Right lobe of liver (tissue), 6 donors: Measurements from ENCODE around the gene SLC13A1. TPM values are rescaled to one million over a fixed set of nuclear protein-coding genes. Genes with fewer than 3 reads are reported as not detected.
"Not testable (repeated sequence)": the region's sequence is repeated elsewhere in the genome, so short reads cannot be mapped to it uniquely, and the experiment has no call there.

ENCODE experiments used
- ATAC-seq, 4 donors: fragments of 200-7000 bp; cut with Tn5 transposase; one replicate each; pipeline ENCODE4 v1.9.1; 2020; ENCODE audit warnings: mild to moderate bottlenecking in 4 of 4, moderate library complexity in 4 of 4
- DNase-seq, 3 donors: peaks; one replicate each; pipeline ENCODE4 v3.0.0-alpha.2; 2020
- H3K27ac ChIP-seq, 3 donors: fragments of 200-600 bp; one replicate each; pipeline ENCODE4 v1.8.0; 2022
- H3K27me3 ChIP-seq, 2 donors: fragments of 200-600 bp; one replicate each; pipeline ENCODE4 v1.8.0; 2022
- H3K36me3 ChIP-seq, 4 donors: fragments of 200-600 bp; sonication (generic) in 1 of 4; one replicate each; pipeline versions ENCODE4 v1.5.1 to v1.8.0; 2017 to 2022; ENCODE audit warnings: control low read depth in 1 of 4
- H3K4me1 ChIP-seq, 4 donors: fragments of 200-600 bp; sonication (generic) in 1 of 4; one replicate each; pipeline versions ENCODE4 v1.5.1 to v1.8.0; 2017 to 2022; ENCODE audit warnings: control low read depth in 1 of 4
- H3K4me3 ChIP-seq, 3 donors: fragments of 200-600 bp; one replicate each; pipeline ENCODE4 v1.8.0; 2022
- H3K9me3 ChIP-seq, 4 donors: fragments of 200-600 bp; sonication (generic) in 1 of 4; one replicate each; pipeline versions ENCODE4 v1.5.1 to v1.8.0; 2017 to 2022; ENCODE audit warnings: control low read depth in 1 of 4
- POLR2A ChIP-seq: fragments of 450-650 bp; IDR thresholded peaks from one replicate; pipeline ENCODE4 v1.6.1; 2017; ENCODE audit warnings: antibody characterized with exemption, mild to moderate bottlenecking
- WGBS: methylation state at CpG from one replicate; pipeline ENCODE4 v1.1.6; 2018; ENCODE audit warnings: low coverage, low lambda C conversion rate; ENCODE audit not compliant: insufficient coverage; ENCODE audit errors: missing lambda C conversion rate; 5-methylcytosine and 5-hydroxymethylcytosine counted together
- intact Hi-C, 2 donors: fragments of 100-400 bp; cut with DNase I; formaldehyde crosslinking; loops; one replicate each; pipeline versions ENCODE4 v1.11.2 to v1.14.1; 2022
- total RNA-seq, 6 experiments: library from RNA; depleted of rRNA in 2 of 6; stranded (reverse); fragments of >200 nt in 2 of 6; fragmentation: NEBNext Ultra II Directional in 3 of 6; extraction: Animal tissue kit (Norgen Biotek cat#: 25700) in 3 of 6; gene quantifications; one replicate each; pipeline versions ENCODE4 v1.1.0 to v1.2.4, GENCODE V29; 2016 to 2023
- TF ChIP-seq, protein P1 (sequence below), 4 donors: fragments of 200-600 bp in 3 of 4; fragments of 450-650 bp in 1 of 4; IDR thresholded peaks; one replicate each; pipeline versions ENCODE4 v1.5.1 to v1.8.0; 2016 to 2022; ENCODE audit warnings: antibody characterized with exemption in 4 of 4, mild to moderate bottlenecking in 2 of 4
- donor health status: DM: no; HTN: yes; CAD: no.
- donor health status: DM: no; HTN: no; CAD: no.
- donor health status: DM: no; HTN: no; CAD: no.
- donor health status: DM: no; HTN: yes; CAD: no.
- donor health status: DM: no; HTN: yes; CAD: no.

The SLC13A1 gene
- total RNA-seq, 6 experiments from 2014 or later, result not detected

- H3K4me1 ChIP-seq, result no peaks in the 10 kb centered on the region
- DNase-seq (no peak), ATAC-seq (no peak)
- 47% methylated on average over 1 of the region's 1 CpG for WGBS
- H3K9me3 ChIP-seq, result no peaks in the 10 kb centered on the region
- no peaks in the 10 kb centered on the region for H3K27me3 ChIP-seq
- no peak overlapping the region for H3K4me3 ChIP-seq
- no peak for TF ChIP-seq POLR2A
- TF ChIP-seq, protein P1, sequence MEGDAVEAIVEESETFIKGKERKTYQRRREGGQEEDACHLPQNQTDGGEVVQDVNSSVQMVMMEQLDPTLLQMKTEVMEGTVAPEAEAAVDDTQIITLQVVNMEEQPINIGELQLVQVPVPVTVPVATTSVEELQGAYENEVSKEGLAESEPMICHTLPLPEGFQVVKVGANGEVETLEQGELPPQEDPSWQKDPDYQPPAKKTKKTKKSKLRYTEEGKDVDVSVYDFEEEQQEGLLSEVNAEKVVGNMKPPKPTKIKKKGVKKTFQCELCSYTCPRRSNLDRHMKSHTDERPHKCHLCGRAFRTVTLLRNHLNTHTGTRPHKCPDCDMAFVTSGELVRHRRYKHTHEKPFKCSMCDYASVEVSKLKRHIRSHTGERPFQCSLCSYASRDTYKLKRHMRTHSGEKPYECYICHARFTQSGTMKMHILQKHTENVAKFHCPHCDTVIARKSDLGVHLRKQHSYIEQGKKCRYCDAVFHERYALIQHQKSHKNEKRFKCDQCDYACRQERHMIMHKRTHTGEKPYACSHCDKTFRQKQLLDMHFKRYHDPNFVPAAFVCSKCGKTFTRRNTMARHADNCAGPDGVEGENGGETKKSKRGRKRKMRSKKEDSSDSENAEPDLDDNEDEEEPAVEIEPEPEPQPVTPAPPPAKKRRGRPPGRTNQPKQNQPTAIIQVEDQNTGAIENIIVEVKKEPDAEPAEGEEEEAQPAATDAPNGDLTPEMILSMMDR (IDR thresholded peaks at IDR 0.05), result no peak
- intact Hi-C loops, result no loop called here
- H3K27ac ChIP-seq, result no peak overlapping the region
- no peaks in the 10 kb centered on the region for H3K36me3 ChIP-seq
Measured at GRCh38 chr7:123096976-123097375, 102.8 kb downstream of the SLC13A1 start.

DNA sequence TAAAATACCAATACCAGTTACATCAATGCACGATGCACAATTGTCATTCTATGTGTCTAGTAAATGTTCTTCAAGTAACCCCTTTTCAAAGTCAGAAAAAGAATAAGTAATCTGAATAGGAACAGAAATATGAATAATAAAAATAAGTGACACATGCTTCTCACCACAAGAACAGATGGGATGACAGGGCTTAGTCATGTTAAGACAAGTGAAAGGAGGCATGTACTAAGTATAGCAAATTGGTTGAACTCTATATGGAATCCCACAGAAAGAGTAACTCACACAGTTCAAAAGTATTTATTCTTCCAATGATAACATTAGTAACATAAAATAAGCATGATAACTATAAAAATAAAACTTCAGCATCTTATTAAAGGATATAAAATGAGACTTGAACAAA, 103.3 kb downstream of the SLC13A1 start:
- intact Hi-C loops, result no loop called here
- Histone ChIP-seq H3K4me1 (no peaks in the 10 kb centered on the region), H3K27ac (no peak overlapping the region), H3K9me3 (no peaks in the 10 kb centered on the region), H3K4me3 (no peak overlapping the region), H3K27me3 (no peaks in the 10 kb centered on the region), H3K36me3 (no peaks in the 10 kb centered on the region)
- DNase-seq (no peak), ATAC-seq (no peak)
- WGBS, result 19% methylated on average over 1 of the region's 1 CpG
- TF ChIP-seq, protein P1 (IDR thresholded peaks at IDR 0.05), result no peak
- no peak for TF ChIP-seq POLR2A

DNA sequence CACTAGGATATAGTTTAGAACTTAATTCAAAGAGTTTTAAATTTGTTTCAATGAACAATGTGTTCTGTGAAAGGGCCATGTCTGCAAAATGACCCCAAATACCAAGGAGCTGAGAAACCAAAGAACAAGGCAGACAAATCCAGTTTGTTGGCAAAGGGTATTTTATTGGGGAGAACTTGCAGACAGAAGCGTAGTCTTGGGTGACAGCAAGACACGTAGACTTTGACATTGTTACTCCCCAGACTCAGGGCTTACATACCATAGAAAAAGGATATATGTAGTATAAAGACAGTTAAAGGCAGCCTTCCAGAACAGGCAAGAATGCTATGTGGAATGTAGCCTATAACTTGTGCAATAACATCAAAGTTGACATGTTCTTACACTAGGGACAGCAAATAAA, 109.3 kb downstream of the SLC13A1 start:
- Histone ChIP-seq H3K27me3 (no peaks in the 10 kb centered on the region), H3K4me3 (no peak overlapping the region), H3K36me3 (no peaks in the 10 kb centered on the region), H3K9me3 (no peaks in the 10 kb centered on the region), H3K4me1 (no peaks in the 10 kb centered on the region), H3K27ac (no peak overlapping the region)
- intact Hi-C loops, result no loop called here
- DNase-seq (no peak), ATAC-seq (no peak)
- 35% methylated on average over 2 of the region's 2 CpGs for WGBS
- no peak for TF ChIP-seq POLR2A
- TF ChIP-seq, protein P1 (IDR thresholded peaks at IDR 0.05), result no peak

DNA sequence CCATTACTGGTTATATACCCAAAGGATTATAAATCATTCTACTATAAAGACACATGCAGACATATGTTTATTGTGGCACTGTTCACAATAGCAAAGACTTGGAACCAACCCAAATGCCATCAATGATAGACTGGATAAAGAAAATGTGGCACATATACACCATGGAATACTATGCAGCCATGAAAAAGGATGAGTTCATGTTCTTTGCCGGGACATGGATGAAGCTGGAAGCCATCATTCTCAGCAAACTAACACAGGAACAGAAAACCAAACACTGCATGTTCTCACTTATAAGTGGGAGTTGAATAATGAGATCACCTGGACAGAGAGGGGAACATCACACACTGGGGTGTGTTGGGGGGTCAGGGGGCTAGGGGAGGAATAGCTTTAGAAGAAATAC, 112.9 kb downstream of the SLC13A1 start:
- H3K36me3 ChIP-seq, intact Hi-C loops, H3K27me3 ChIP-seq, ATAC-seq, H3K4me3 ChIP-seq, H3K27ac ChIP-seq, H3K4me1 ChIP-seq, H3K9me3 ChIP-seq, DNase-seq: not testable (repeated sequence)
- 78% methylated on average over 1 of the region's 1 CpG for WGBS

DNA sequence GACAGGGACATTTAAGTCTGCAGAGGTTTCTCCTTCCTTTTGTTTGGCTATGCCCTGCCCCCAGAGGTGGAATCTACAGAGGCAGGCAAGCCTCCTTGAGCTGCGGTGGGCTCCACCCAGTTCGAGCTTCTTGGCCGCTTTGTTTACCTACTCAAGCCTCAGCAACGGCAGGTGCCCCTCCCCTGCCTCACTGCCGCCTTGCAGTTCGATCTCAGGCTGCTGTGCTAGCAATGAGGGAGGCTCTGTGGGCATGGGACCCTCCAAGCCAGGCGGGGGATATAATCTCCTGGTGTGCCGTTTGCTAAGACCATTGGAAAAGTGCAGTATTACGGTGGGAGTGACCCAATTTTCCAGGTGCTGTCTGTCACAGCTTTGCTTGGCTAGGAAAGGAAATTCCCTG, 114.9 kb downstream of the SLC13A1 start:
- H3K4me1 ChIP-seq, intact Hi-C loops, DNase-seq, H3K4me3 ChIP-seq, H3K9me3 ChIP-seq, H3K27ac ChIP-seq, ATAC-seq, H3K36me3 ChIP-seq, H3K27me3 ChIP-seq: not testable (repeated sequence)
- WGBS, result 68% methylated on average over 5 of the region's 9 CpGs

- Histone ChIP-seq H3K27me3 (no peaks in the 10 kb centered on the region), H3K9me3 (no peaks in the 10 kb centered on the region), H3K36me3 (no peaks in the 10 kb centered on the region), H3K27ac (no peak overlapping the region), H3K4me1 (no peaks in the 10 kb centered on the region), H3K4me3 (no peak overlapping the region)
- DNase-seq, result no peak
- TF ChIP-seq POLR2A, result no peak
- TF ChIP-seq, protein P1 (IDR thresholded peaks at IDR 0.05), result no peak
- no peak for ATAC-seq
- WGBS, result 85% methylated on average over 1 of the region's 1 CpG
- intact Hi-C loops, result no loop called here
Measured at GRCh38 chr7:123079021-123079420, 120.7 kb downstream of the SLC13A1 start.
